Measurements from ENCODE around the gene FGR.

The FGR gene

DNA sequence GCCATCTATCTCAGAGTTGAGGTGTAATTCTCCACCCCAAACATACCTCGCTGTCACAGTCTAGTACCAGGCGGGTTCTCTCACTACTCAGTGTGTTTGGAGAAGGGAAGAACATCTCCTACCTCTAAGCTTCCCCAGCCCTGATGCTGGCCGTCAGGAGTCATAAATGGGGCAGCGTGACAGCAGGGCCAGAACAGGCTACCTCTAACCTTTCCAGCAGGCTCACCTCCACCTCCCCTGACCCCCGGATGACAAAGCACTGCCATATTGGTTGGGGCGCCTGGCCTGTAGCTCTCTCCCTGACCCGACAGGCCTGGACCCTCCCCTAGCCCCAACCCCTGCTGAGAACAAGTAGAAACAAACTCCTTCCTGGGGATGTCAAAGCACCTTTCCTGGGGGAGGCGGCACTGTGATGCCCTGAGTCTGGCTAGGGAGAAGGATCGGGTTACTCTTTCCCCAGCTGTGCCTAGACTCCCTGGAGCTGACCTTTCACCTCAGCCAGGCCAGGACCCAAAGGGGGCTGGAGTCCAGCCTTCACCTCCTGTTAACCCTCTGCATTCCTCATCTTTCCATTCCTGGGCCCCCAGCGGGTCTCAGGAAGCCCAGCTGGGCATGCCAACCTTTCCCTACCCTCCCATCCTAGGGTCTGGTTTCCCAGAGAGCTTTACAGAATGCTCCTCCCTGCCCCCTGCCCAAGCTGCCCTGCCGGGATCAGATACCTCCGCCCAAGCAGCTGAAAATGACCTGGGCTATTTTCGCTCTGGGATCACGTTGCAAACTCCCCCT, 65.3 kb downstream of the FGR start:
- no peak for DNase-seq
- peaks cover 0 to 17% (median 0%) of the 10 kb centered on the region in 4 experiments for H3K36me3 ChIP-seq (ENCODE audit: control insufficient read depth in 4 of 4, insufficient read depth in 4 of 4, low read length in 3 of 4)
- peaks cover 3 to 98% (median 71%) of the 10 kb centered on the region in 4 experiments for H3K4me1 ChIP-seq (ENCODE audit: control extremely low read depth in 1 of 4, control insufficient read depth in 4 of 4, insufficient read depth in 4 of 4, low read length in 3 of 4)
- WGBS (ENCODE audit: insufficient coverage): 95% methylated on average over 10 of the region's 14 CpGs
- H3K27ac ChIP-seq (ENCODE audit: insufficient read depth in 1 of 2, low read depth in 1 of 2, low read length in 2 of 2, poor library complexity in 1 of 2, severe bottlenecking in 2 of 2): no peak overlapping the region
- H3K4me3 ChIP-seq (ENCODE audit: control insufficient read depth in 1 of 7, extremely low read depth in 1 of 7, insufficient read depth in 4 of 7, low read depth in 2 of 7, low read length in 6 of 7): no peak overlapping the region
- no peaks in the 10 kb centered on the region for H3K9me3 ChIP-seq (ENCODE audit: control extremely low read depth in 1 of 5, control insufficient read depth in 4 of 5, insufficient read depth in 2 of 5, low read depth in 1 of 5, low read length in 4 of 5)
- POLR2A ChIA-PET: interaction anchor here (1.0 to 1.4 kb wide), 2 partner anchors 15 to 34 kb away, joined by 3 to 4 read pairs; partner anchors contain the start of gene AHDC1
- no peaks in the 10 kb centered on the region for H3K27me3 ChIP-seq (replicated peaks in 2 of 5; ENCODE audit: control insufficient read depth in 4 of 5, insufficient read depth in 5 of 5, low read length in 4 of 5)
- CTCF ChIA-PET: interaction anchor here (0.8 to 15.1 kb wide), 12 partner anchors 8 to 153 kb away, joined by 3 to 142 read pairs (median 5); partner anchors contain the start of gene AHDC1

DNA sequence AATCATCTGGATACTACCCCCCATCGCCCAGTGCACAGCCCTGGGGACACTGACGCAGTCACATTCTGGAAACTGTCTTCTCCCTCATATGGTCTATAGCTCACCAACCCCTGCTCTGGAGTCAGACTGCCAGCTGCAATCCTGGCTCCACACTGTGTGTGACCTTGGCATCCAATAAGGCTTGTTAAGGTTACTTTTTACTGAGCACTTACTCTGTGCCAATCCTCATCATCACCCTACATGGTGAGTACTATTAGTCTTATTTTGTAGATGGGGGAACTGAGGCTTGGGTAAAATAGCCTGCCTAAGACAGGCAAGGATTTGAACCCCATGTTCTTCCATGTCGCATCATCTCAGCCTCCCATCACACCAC, 65.9 kb downstream of the FGR start:
- DNase-seq: no peak
- peaks cover 3 to 98% (median 72%) of the 10 kb centered on the region in 4 experiments for H3K4me1 ChIP-seq (ENCODE audit: control extremely low read depth in 1 of 4, control insufficient read depth in 4 of 4, insufficient read depth in 4 of 4, low read length in 3 of 4)
- peaks cover 0 to 13% (median 0%) of the 10 kb centered on the region in 4 experiments for H3K36me3 ChIP-seq (ENCODE audit: control insufficient read depth in 4 of 4, insufficient read depth in 4 of 4, low read length in 3 of 4)
- ChIA-PET CTCF (interaction anchor here (0.8 to 15.1 kb wide), 12 partner anchors 7 to 153 kb away, joined by 3 to 142 read pairs (median 5); partner anchors contain the start of gene AHDC1), POLR2A (interaction anchor here (0.6 to 1.1 kb wide), 3 partner anchors 14 to 40 kb away, joined by 3 to 5 read pairs (median 3); no protein-coding TSS in a partner anchor)
- WGBS (ENCODE audit: insufficient coverage): 83% methylated on average over 3 of the region's 3 CpGs
- no peaks in the 10 kb centered on the region for H3K27me3 ChIP-seq (replicated peaks in 2 of 5; ENCODE audit: control insufficient read depth in 4 of 5, insufficient read depth in 5 of 5, low read length in 4 of 5)
- H3K4me3 ChIP-seq (ENCODE audit: control insufficient read depth in 1 of 7, extremely low read depth in 1 of 7, insufficient read depth in 4 of 7, low read depth in 2 of 7, low read length in 6 of 7): peak overlapping the region in 3 of 7 experiments; percentile 36 to 70 (median 60)
- H3K9me3 ChIP-seq (ENCODE audit: control extremely low read depth in 1 of 5, control insufficient read depth in 4 of 5, insufficient read depth in 2 of 5, low read depth in 1 of 5, low read length in 4 of 5): no peaks in the 10 kb centered on the region
- H3K27ac ChIP-seq (ENCODE audit: insufficient read depth in 1 of 2, low read depth in 1 of 2, low read length in 2 of 2, poor library complexity in 1 of 2, severe bottlenecking in 2 of 2): peak overlapping the region in 1 of 2 experiments; percentile 56

DNA sequence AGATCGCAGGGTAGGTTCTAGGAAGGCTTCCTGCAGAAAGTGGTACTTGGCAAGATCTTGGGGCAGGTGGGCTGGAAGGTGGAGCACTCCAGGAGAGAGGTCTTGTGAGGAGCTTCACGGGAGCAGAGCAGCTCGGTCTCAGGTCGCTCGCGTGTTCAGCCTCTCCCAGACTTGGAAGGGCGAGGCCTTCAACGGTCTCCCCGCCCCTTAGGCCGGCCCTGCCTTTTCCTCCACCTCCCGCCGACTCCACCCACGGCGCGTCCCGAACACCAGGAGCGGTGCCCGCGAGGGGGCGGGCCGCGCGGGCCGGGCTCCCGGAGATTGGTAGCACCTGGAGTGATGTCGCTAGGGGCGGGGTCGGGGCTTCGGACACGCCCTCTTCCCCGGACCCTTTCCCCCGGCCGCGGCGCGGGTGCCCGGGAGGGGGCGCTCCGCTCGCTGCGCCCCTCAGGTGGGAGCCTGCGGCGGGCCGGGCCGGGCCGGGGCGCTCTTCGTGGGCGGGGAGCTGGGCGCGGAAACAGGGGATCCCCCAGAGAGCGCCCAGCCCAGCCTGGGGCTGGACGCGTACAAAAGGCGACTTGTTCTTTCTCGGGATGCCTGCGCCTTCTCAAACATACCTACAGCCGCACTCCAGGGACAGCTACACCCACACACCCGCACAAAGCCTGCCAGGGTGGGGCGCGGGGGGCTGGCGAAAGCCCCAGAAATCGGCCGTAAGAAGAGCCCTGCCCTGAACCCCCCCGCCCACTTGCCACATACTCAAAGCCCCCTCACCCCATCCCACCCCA, 66.5 kb downstream of the FGR start:
- Histone ChIP-seq H3K36me3 (ENCODE audit: control insufficient read depth in 4 of 4, insufficient read depth in 4 of 4, low read length in 3 of 4) (peaks cover 0 to 13% (median 0%) of the 10 kb centered on the region in 4 experiments), H3K27me3 (replicated peaks in 2 of 5; ENCODE audit: control insufficient read depth in 4 of 5, insufficient read depth in 5 of 5, low read length in 4 of 5) (no peaks in the 10 kb centered on the region), H3K4me3 (ENCODE audit: control insufficient read depth in 1 of 7, extremely low read depth in 1 of 7, insufficient read depth in 4 of 7, low read depth in 2 of 7, low read length in 6 of 7) (peak overlapping the region in 5 of 7 experiments; percentile 27 to 70 (median 36)), H3K4me1 (ENCODE audit: control extremely low read depth in 1 of 4, control insufficient read depth in 4 of 4, insufficient read depth in 4 of 4, low read length in 3 of 4) (peaks cover 3 to 98% (median 76%) of the 10 kb centered on the region in 4 experiments), H3K9me3 (ENCODE audit: control extremely low read depth in 1 of 5, control insufficient read depth in 4 of 5, insufficient read depth in 2 of 5, low read depth in 1 of 5, low read length in 4 of 5) (no peaks in the 10 kb centered on the region), H3K27ac (ENCODE audit: insufficient read depth in 1 of 2, low read depth in 1 of 2, low read length in 2 of 2, poor library complexity in 1 of 2, severe bottlenecking in 2 of 2) (peak overlapping the region in 1 of 2 experiments; percentile 56)
- 6% methylated on average over 31 of the region's 65 CpGs for WGBS (ENCODE audit: insufficient coverage)
- POLR2A ChIA-PET: interaction anchor here (0.6 to 1.1 kb wide), 3 partner anchors 34 to 765 kb away, joined by 3 to 5 read pairs (median 4); no protein-coding TSS in a partner anchor
- DNase-seq: peak; percentile 93 to 95 (median 94)
- CTCF ChIA-PET: interaction anchor here (0.8 to 15.1 kb wide), 11 partner anchors 8 to 152 kb away, joined by 3 to 142 read pairs (median 5); partner anchors contain the start of gene AHDC1

DNA sequence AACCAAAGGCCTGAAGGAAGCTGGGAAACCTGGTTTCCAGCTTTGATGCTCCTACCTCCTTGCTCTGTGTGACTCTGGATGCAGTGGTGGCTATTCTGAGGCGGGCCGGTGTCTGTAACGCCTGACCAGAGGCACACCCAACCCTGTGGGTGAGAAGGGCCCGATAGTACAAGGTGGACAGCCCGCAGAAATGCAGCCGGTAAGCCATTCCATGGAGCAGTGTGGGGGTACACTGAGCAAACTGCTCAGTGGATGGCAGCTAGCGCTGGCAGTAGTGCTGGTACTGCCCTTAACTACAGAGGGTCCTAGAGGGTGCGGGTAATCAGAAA, 67.0 kb downstream of the FGR start:
- Histone ChIP-seq H3K27ac (ENCODE audit: insufficient read depth in 1 of 2, low read depth in 1 of 2, low read length in 2 of 2, poor library complexity in 1 of 2, severe bottlenecking in 2 of 2) (no peak overlapping the region), H3K36me3 (ENCODE audit: control insufficient read depth in 4 of 4, insufficient read depth in 4 of 4, low read length in 3 of 4) (peaks cover 0 to 13% (median 0%) of the 10 kb centered on the region in 4 experiments), H3K4me3 (ENCODE audit: control insufficient read depth in 1 of 7, extremely low read depth in 1 of 7, insufficient read depth in 4 of 7, low read depth in 2 of 7, low read length in 6 of 7) (peak overlapping the region in 3 of 7 experiments; percentile 8 to 53 (median 44)), H3K4me1 (ENCODE audit: control extremely low read depth in 1 of 4, control insufficient read depth in 4 of 4, insufficient read depth in 4 of 4, low read length in 3 of 4) (peaks cover 3 to 98% (median 76%) of the 10 kb centered on the region in 4 experiments), H3K9me3 (ENCODE audit: control extremely low read depth in 1 of 5, control insufficient read depth in 4 of 5, insufficient read depth in 2 of 5, low read depth in 1 of 5, low read length in 4 of 5) (no peaks in the 10 kb centered on the region), H3K27me3 (replicated peaks in 2 of 5; ENCODE audit: control insufficient read depth in 4 of 5, insufficient read depth in 5 of 5, low read length in 4 of 5) (no peaks in the 10 kb centered on the region)
- POLR2A ChIA-PET: interaction anchor here (0.6 kb wide), 1 partner anchor 765 kb away, joined by 4 read pairs; no protein-coding TSS in a partner anchor
- CTCF ChIA-PET: interaction anchor here (1.0 to 15.1 kb wide), 8 partner anchors 9 to 152 kb away, joined by 3 to 142 read pairs (median 32); partner anchors contain the start of gene AHDC1
- DNase-seq: no peak
- 84% methylated on average over 8 of the region's 8 CpGs for WGBS (ENCODE audit: insufficient coverage)

DNA sequence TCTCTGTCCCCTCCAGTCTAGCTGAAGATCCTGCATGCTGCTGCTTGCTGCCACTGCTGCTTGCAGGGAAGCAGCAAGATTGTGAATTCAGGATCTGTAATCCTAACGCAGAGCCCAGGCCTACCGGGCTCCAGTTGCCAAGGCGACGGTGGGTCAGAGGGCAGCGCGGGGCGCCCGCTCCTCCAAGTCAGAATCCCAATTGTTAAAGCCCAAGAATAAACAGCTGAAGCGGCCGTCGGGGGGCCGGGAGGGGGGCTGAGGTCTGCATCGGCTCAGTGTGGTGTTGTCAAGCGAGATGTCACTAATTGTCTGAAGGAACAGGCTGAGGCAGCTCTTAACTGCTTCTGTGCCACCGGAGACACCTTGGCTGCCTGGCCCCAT, 67.8 kb downstream of the FGR start:
- no peak overlapping the region for H3K27ac ChIP-seq (ENCODE audit: insufficient read depth in 1 of 2, low read depth in 1 of 2, low read length in 2 of 2, poor library complexity in 1 of 2, severe bottlenecking in 2 of 2)
- WGBS (ENCODE audit: insufficient coverage): 98% methylated on average over 11 of the region's 15 CpGs
- ChIA-PET POLR2A (no interaction called here), CTCF (interaction anchor here (2.7 to 15.1 kb wide), 5 partner anchors 9 to 39 kb away, joined by 21 to 142 read pairs (median 66); partner anchors contain the start of gene AHDC1)
- H3K9me3 ChIP-seq (ENCODE audit: control extremely low read depth in 1 of 5, control insufficient read depth in 4 of 5, insufficient read depth in 2 of 5, low read depth in 1 of 5, low read length in 4 of 5): no peaks in the 10 kb centered on the region
- H3K36me3 ChIP-seq (ENCODE audit: control insufficient read depth in 4 of 4, insufficient read depth in 4 of 4, low read length in 3 of 4): peaks cover 0 to 13% (median 0%) of the 10 kb centered on the region in 4 experiments
- H3K4me1 ChIP-seq (ENCODE audit: control extremely low read depth in 1 of 4, control insufficient read depth in 4 of 4, insufficient read depth in 4 of 4, low read length in 3 of 4): peaks cover 3 to 98% (median 76%) of the 10 kb centered on the region in 4 experiments
- DNase-seq: no peak
- no peak overlapping the region for H3K4me3 ChIP-seq (ENCODE audit: control insufficient read depth in 1 of 7, extremely low read depth in 1 of 7, insufficient read depth in 4 of 7, low read depth in 2 of 7, low read length in 6 of 7)
- H3K27me3 ChIP-seq (replicated peaks in 2 of 5; ENCODE audit: control insufficient read depth in 4 of 5, insufficient read depth in 5 of 5, low read length in 4 of 5): no peaks in the 10 kb centered on the region

DNA sequence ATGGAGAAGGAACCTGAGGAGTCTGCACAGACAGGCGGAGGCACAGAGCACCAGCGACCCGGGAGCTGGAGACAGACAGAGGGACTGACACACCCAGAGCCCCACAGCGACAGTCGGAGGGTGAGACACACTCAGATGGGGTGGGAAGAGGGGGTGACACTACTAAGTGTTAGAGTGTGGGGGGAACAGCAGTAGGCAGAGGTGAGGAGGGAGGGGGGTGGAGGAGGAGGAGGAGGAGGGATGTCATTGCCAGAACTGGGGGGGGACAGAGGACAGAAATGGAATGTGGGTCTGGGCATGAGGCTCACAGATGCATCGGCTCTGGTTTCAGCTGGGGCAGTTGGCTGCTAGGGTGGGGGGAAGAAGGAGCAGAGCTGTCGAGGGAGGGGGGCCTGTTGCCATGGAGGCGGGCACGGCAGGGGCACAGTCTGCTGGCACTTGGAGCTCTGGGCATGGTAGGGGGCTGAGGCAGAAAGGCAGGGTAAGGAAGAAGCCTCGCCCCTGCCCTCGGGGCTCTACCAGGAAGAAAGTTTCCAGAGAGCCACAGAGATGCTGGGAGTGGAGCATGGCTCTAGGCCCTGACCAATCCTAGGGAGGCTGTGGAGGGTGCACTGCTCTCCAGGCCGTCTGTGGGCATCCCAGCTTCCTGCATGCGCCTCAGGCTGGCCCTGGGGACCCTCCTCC, 68.4 kb downstream of the FGR start:
- Histone ChIP-seq H3K27me3 (replicated peaks in 2 of 5; ENCODE audit: control insufficient read depth in 4 of 5, insufficient read depth in 5 of 5, low read length in 4 of 5) (no peaks in the 10 kb centered on the region), H3K9me3 (ENCODE audit: control extremely low read depth in 1 of 5, control insufficient read depth in 4 of 5, insufficient read depth in 2 of 5, low read depth in 1 of 5, low read length in 4 of 5) (no peaks in the 10 kb centered on the region), H3K4me3 (ENCODE audit: control insufficient read depth in 1 of 7, extremely low read depth in 1 of 7, insufficient read depth in 4 of 7, low read depth in 2 of 7, low read length in 6 of 7) (no peak overlapping the region), H3K4me1 (ENCODE audit: control extremely low read depth in 1 of 4, control insufficient read depth in 4 of 4, insufficient read depth in 4 of 4, low read length in 3 of 4) (peaks cover 3 to 98% (median 76%) of the 10 kb centered on the region in 4 experiments), H3K36me3 (ENCODE audit: control insufficient read depth in 4 of 4, insufficient read depth in 4 of 4, low read length in 3 of 4) (peaks cover 0 to 13% (median 0%) of the 10 kb centered on the region in 4 experiments), H3K27ac (ENCODE audit: insufficient read depth in 1 of 2, low read depth in 1 of 2, low read length in 2 of 2, poor library complexity in 1 of 2, severe bottlenecking in 2 of 2) (no peak overlapping the region)
- 89% methylated on average over 11 of the region's 13 CpGs for WGBS (ENCODE audit: insufficient coverage)
- DNase-seq: no peak
- ChIA-PET POLR2A (no interaction called here), CTCF (interaction anchor here (2.7 to 15.1 kb wide), 5 partner anchors 10 to 40 kb away, joined by 21 to 142 read pairs (median 66); partner anchors contain the start of gene AHDC1)

All from common myeloid progenitor, CD34-positive (primary cell).